Mesendoderm (in vitro differentiated cells): ENCODE data around the gene GAB3. TPM values are rescaled to one million over a fixed set of nuclear protein-coding genes. Genes with fewer than 3 reads are reported as not detected.

Experiments
- DNase-seq: peaks from one replicate; pipeline ENCODE4 v3.0.0; 2013
- H2AK5ac ChIP-seq: 2 replicates; pipeline ENCODE4 v1.6.1; 2013; ENCODE audit warnings: low read length, inconsistent platforms
- H2BK120ac ChIP-seq: 2 replicates; pipeline ENCODE4 v1.6.1; 2013; ENCODE audit warnings: low read depth, mild to moderate bottlenecking, low read length, moderate library complexity, mixed read lengths
- H2BK15ac ChIP-seq: replicated peaks from 2 replicates; pipeline ENCODE4 v1.6.1; 2013; ENCODE audit warnings: low read depth, mild to moderate bottlenecking, moderate library complexity
- H2BK5ac ChIP-seq: 2 replicates; pipeline ENCODE4 v1.6.1; 2013; ENCODE audit warnings: low read length, inconsistent platforms
- H3K18ac ChIP-seq: 2 replicates; pipeline ENCODE4 v1.6.1; 2013; ENCODE audit warnings: mild to moderate bottlenecking, low read length, mixed read lengths
- H3K23ac ChIP-seq: one replicate; pipeline ENCODE4 v1.6.1; 2013; ENCODE audit warnings: low read length
- H3K27ac ChIP-seq: 2 replicates; pipeline ENCODE4 v1.5.1; 2013; ENCODE audit warnings: low read depth, mild to moderate bottlenecking, inconsistent platforms, low read length, moderate library complexity
- H3K27me3 ChIP-seq: 2 replicates; pipeline ENCODE4 v1.6.1; 2013; ENCODE audit warnings: low read length, control low read depth, mild to moderate bottlenecking, inconsistent platforms; ENCODE audit not compliant: insufficient read depth, poor library complexity
- H3K36me3 ChIP-seq: 2 replicates; pipeline ENCODE4 v1.6.1; 2013; ENCODE audit warnings: low read length, inconsistent platforms; ENCODE audit not compliant: control insufficient read depth, insufficient read depth
- H3K4ac ChIP-seq: one replicate; pipeline ENCODE4 v1.6.1; 2013; ENCODE audit warnings: low read depth, mild to moderate bottlenecking, low read length, moderate library complexity
- H3K4me1 ChIP-seq: 2 replicates; pipeline ENCODE4 v1.6.1; 2013; ENCODE audit warnings: low read depth, low read length, inconsistent platforms; ENCODE audit not compliant: control insufficient read depth
- H3K4me2 ChIP-seq: 2 replicates; pipeline ENCODE4 v1.6.1; 2013; ENCODE audit warnings: low read length
- H3K4me3 ChIP-seq: 2 replicates; pipeline ENCODE4 v1.5.1; 2013; ENCODE audit warnings: mild to moderate bottlenecking, low read length
- H3K56ac ChIP-seq: one replicate; pipeline ENCODE4 v1.6.1; 2013; ENCODE audit warnings: low read length
- H3K79me1 ChIP-seq: 2 replicates; pipeline ENCODE4 v1.6.1; 2013; ENCODE audit warnings: low read length, inconsistent platforms
- H3K79me2 ChIP-seq: 2 replicates; pipeline ENCODE4 v1.6.1; 2013; ENCODE audit warnings: mild to moderate bottlenecking, low read length; ENCODE audit not compliant: control insufficient read depth, insufficient read depth
- H3K9ac ChIP-seq: 2 replicates; pipeline ENCODE4 v1.6.1; 2013; ENCODE audit warnings: low read length, inconsistent platforms
- H4K5ac ChIP-seq: one replicate; pipeline ENCODE4 v1.6.1; 2013; ENCODE audit warnings: low read length
- H4K8ac ChIP-seq: one replicate; pipeline ENCODE4 v1.6.1; 2013; ENCODE audit warnings: low read depth, mild to moderate bottlenecking, control low read depth, low read length, moderate library complexity
- WGBS: extraction: QIAGEN DNeasy Blood & Tissue Kit; methylation state at CpG from one replicate; pipeline ENCODE4 v1.1.7; 2013; ENCODE audit warnings: low lambda C conversion rate, missing lambda C conversion rate; ENCODE audit not compliant: insufficient coverage; ENCODE audit errors: extremely low coverage; 5-methylcytosine and 5-hydroxymethylcytosine counted together
- polyA plus RNA-seq, 2 experiments: library from polyadenylated mRNA; stranded (reverse); fragments of 200-250 nt; gene quantifications; one replicate each; pipeline ENCODE4 v1.2.3, GENCODE V29; 2013

Gene GAB3
- polyA plus RNA-seq (2013, experiment 1 of 2) = 0.29 TPM
- 0.25 TPM for polyA plus RNA-seq (2013, experiment 2 of 2)

DNA sequence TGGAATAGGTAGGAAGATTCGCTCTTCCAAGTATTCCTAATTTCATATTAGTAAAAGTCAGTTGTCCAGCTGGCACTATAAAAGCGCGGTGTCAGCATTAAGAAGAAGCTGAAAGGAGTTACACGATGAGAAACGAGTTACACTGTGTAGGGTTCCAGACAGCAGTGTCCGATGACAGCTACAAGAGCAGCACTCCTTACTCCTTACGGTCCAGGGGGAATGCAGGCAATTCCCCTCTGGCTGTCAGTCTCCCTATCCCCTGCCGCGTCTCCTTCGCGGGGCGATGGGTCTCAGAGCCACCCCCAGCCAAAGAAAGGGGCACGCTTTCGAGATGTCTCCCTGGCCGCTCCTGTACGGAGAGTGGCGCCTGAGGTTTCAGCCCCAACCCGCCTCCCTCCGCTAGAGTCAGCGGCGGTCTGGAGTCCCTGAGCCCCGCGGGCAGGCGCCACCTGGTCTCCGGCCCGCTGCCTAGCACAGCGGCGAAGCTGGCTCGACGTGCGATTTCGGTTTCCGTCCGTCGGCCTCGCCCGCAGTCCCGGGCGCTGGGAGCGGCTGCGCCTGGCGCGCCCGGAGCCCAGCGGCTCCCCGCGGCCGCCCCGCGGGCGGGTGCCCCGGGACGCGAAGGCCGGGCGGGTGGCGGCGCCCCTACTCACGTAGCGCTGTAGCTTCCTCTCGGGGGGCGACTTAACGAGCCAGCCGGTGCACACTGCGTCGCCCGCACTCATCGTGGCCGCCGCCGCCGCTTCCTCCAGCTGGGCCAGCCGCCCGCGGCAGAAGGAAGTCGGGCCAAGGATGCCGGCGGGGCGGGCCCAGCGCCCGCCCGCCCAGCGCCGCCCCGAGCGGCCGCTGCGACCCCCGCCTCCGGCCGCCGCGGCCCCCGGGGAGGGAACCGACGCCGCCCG lies at the start of gene GAB3:
GAB3 (minus strand) TSS at position 777 of the 902 bp plus-strand sequence; CDS start at position 725, 52 bp downstream.
- DNase-seq = peak; percentile 45
- H3K27ac ChIP-seq = no peak within 1 kb of the TSS
- peak within 1 kb of the TSS; percentile 36 for H3K4me2 ChIP-seq
- no peaks in the 10 kb centered on the region for H3K36me3 ChIP-seq
- no peak within 1 kb of the TSS for H2BK120ac ChIP-seq
- peak within 1 kb of the TSS; percentile 52 for H3K4ac ChIP-seq
- no peak within 1 kb of the TSS for H3K23ac ChIP-seq
- H4K8ac ChIP-seq = no peak within 1 kb of the TSS
- H3K9ac ChIP-seq = peak within 1 kb of the TSS; percentile 55
- H3K56ac ChIP-seq = peak within 1 kb of the TSS; percentile 79
- H2AK5ac ChIP-seq = no peak within 1 kb of the TSS
- no peak within 1 kb of the TSS for H3K18ac ChIP-seq
- peaks cover 4% of the 10 kb centered on the region for H3K27me3 ChIP-seq
- H2BK15ac ChIP-seq = no peak within 1 kb of the TSS
- no peaks in the 10 kb centered on the region for H3K79me1 ChIP-seq
- WGBS = no CpG with 5 or more reads among the region's 98 CpGs
- no peak within 1 kb of the TSS for H2BK5ac ChIP-seq
- no peaks in the 10 kb centered on the region for H3K79me2 ChIP-seq
- no peak within 1 kb of the TSS for H3K4me3 ChIP-seq
- no peaks in the 10 kb centered on the region for H3K4me1 ChIP-seq
- H4K5ac ChIP-seq = no peak within 1 kb of the TSS

DNA sequence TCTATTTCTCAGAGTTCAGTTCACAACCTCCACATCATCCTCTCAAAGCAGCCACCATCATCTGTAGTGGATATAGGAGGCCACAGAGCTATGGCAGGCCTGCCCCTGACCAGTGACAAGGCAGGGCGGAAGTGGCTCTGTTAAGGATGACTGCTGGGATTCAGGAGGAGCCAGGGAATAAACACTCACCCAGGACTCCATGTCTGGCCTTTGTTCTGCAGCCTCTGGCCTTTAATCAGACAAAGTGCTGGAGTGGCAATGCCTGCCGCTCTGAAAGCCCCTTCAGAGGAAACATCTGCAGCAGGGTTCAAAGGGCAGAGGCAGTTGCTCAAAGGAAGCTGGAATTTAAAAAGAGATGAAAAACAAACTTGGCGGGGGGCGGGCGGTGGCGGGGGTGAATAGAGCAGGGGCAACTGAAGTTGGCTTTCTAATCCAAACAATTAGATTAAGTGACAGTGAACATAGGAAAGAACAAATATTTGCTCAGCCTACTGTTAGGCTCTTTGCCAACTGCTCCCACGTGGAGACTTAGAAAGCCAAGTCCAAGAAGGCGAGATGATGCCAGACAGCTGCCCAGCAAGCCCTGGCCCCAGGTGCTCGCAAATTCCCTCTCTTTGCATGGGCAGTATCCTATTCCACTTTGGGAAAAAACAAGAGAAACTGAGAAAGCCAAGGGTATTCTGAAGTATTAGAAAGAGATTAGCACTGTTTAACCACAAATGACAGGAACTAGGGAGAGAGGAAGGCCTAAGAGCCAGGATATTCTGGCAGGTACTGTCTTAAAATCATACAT lies 48.9 kb upstream of the GAB3 start:
- Histone ChIP-seq H2BK5ac (no peak overlapping the region), H2BK120ac (no peak overlapping the region), H3K9ac (no peak overlapping the region), H4K8ac (no peak overlapping the region), H4K5ac (no peak overlapping the region), H3K4me2 (no peak overlapping the region), H3K4ac (no peak overlapping the region), H3K18ac (no peak overlapping the region), H3K56ac (no peak overlapping the region), H3K79me1 (no peaks in the 10 kb centered on the region), H3K79me2 (no peaks in the 10 kb centered on the region), H2AK5ac (no peak overlapping the region), H3K4me1 (no peaks in the 10 kb centered on the region), H2BK15ac (no peak overlapping the region), H3K27ac (no peak overlapping the region), H3K36me3 (no peaks in the 10 kb centered on the region), H3K27me3 (no peaks in the 10 kb centered on the region), H3K4me3 (no peak overlapping the region), H3K23ac (no peak overlapping the region)
- DNase-seq = peak; percentile 26
- WGBS = no CpG with 5 or more reads among the region's 9 CpGs

DNA sequence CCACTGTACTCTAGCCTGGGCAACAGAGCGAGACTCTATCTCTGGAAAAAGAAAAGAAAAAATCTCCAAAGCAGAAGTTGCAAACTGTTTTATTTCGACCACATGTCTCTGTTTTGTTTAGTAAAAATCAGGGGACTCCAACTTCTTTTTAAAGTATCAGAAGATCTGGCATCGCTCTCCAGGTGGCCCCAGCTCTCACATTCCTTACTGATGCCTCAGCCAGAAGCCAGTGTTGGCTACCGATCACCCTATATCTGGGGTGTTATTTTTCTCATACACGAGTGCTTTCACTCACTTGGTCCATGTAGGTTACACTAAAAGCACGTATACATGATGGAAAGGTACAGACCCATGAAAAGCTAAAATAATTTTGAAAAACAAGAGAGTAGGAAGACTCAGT lies 46.1 kb upstream of the GAB3 start:
- Histone ChIP-seq H2AK5ac (no peak overlapping the region), H3K4me3 (no peak overlapping the region), H2BK5ac (no peak overlapping the region), H3K56ac (no peak overlapping the region), H3K18ac (no peak overlapping the region), H3K4me2 (no peak overlapping the region), H3K4me1 (no peaks in the 10 kb centered on the region), H3K36me3 (no peaks in the 10 kb centered on the region), H3K27ac (no peak overlapping the region), H3K27me3 (no peaks in the 10 kb centered on the region), H3K79me1 (no peaks in the 10 kb centered on the region), H4K8ac (no peak overlapping the region), H2BK120ac (no peak overlapping the region), H4K5ac (no peak overlapping the region), H2BK15ac (no peak overlapping the region), H3K9ac (no peak overlapping the region), H3K79me2 (no peaks in the 10 kb centered on the region), H3K4ac (no peak overlapping the region), H3K23ac (no peak overlapping the region)
- DNase-seq = peak; percentile 57
- no CpG with 5 or more reads among the region's 6 CpGs for WGBS

DNA sequence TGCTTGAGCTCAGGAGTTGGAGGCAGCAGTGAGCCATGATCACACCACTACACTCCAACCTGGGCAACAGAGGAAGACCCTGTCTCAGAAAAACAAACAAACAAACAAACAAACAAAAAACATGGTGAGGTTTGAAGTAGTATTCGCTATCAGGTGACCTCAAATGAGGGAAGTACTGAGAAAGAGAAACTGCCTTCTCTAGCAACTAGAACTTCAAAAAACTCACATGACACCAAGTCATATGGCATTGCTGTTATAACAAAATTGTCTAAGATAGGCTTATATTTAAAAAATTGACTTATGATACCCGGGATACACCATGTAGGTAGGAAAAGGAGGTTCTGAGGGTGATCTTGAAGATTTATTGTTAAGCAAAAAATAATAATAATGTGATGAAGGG lies 44.1 kb upstream of the GAB3 start:
- DNase-seq = no peak
- H3K79me2 ChIP-seq = no peaks in the 10 kb centered on the region
- no peak overlapping the region for H3K9ac ChIP-seq
- no peak overlapping the region for H2BK120ac ChIP-seq
- H3K4me3 ChIP-seq = no peak overlapping the region
- no peak overlapping the region for H4K5ac ChIP-seq
- H3K4ac ChIP-seq = no peak overlapping the region
- no peak overlapping the region for H4K8ac ChIP-seq
- H2BK15ac ChIP-seq = no peak overlapping the region
- H3K79me1 ChIP-seq = no peaks in the 10 kb centered on the region
- no peak overlapping the region for H2AK5ac ChIP-seq
- H3K27ac ChIP-seq = no peak overlapping the region
- H3K23ac ChIP-seq = no peak overlapping the region
- no peaks in the 10 kb centered on the region for H3K4me1 ChIP-seq
- H3K4me2 ChIP-seq = no peak overlapping the region
- H3K56ac ChIP-seq = no peak overlapping the region
- no peak overlapping the region for H2BK5ac ChIP-seq
- no CpG with 5 or more reads among the region's 2 CpGs for WGBS
- H3K18ac ChIP-seq = no peak overlapping the region
- H3K36me3 ChIP-seq = no peaks in the 10 kb centered on the region
- no peaks in the 10 kb centered on the region for H3K27me3 ChIP-seq

DNA sequence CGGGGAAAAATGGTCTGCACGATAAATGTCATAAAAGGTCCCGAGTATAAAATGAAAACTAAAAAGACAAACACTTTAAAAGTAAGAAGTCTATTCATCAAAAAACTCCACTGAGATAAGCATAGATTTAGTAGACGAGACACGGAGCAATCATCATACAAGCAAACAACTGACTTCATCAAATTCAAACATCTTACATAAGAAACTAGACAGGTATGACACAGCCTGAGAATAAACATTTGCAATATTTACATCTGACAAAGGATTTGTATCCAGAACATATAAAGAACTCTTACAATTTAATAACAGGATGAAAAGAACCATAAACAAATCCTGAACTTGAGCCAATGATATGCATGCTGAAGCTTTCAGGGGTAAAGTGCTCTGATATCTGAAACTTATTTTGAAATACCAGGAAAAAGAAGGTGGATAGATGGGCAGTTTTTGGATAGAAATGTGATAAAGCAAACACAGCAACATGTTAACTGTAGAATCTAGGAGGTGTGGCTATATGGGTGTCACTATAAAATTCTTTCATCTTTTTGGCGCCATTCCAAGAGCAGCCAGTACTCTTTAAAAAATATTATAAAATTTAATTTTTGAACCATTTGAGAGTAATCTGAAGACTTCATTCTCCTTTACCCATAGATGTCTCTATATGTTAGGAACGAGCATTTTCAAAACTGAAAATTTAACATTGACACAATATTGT lies 42.4 kb upstream of the GAB3 start:
- Histone ChIP-seq H3K4me3 (no peak overlapping the region), H2BK120ac (no peak overlapping the region), H2AK5ac (no peak overlapping the region), H3K79me2 (no peaks in the 10 kb centered on the region), H3K27me3 (no peaks in the 10 kb centered on the region), H4K8ac (no peak overlapping the region), H3K4ac (no peak overlapping the region), H3K36me3 (no peaks in the 10 kb centered on the region), H3K56ac (no peak overlapping the region), H3K4me2 (no peak overlapping the region), H3K9ac (no peak overlapping the region), H3K18ac (no peak overlapping the region), H4K5ac (no peak overlapping the region), H3K4me1 (no peaks in the 10 kb centered on the region), H2BK15ac (no peak overlapping the region), H2BK5ac (no peak overlapping the region), H3K27ac (no peak overlapping the region), H3K79me1 (no peaks in the 10 kb centered on the region), H3K23ac (no peak overlapping the region)
- WGBS = no CpG with 5 or more reads among the region's 7 CpGs
- no peak for DNase-seq
